BJ (cell line): ENCODE data around the gene CDR2. TPM values are rescaled to one million over a fixed set of nuclear protein-coding genes. Genes with fewer than 3 reads are reported as not detected.
"Not testable (repeated sequence)": the region's sequence is repeated elsewhere in the genome, so short reads cannot be mapped to it uniquely, and the experiment has no call there.

Source experiments
- CTCF ChIA-PET: fragments of 350-600 bp; formaldehyde crosslinking; extraction: SDS; loops from one replicate; lab custom pipeline; 2021; ENCODE audit warnings: antibody characterized with exemption, inconsistent platforms; lab: Yijun Ruan, JAX
- POLR2A ChIA-PET: fragments of 300-600 bp; sonication (Branson Sonifier 250); formaldehyde crosslinking; extraction: SDS; loops from one replicate; lab custom pipeline; 2021; ENCODE audit warnings: antibody characterized with exemption; lab: Charles Lee
- DNase-seq: peaks from one replicate; pipeline ENCODE4 v3.0.0-alpha.2; 2011; ENCODE audit warnings: low read depth
- H3K27me3 ChIP-seq: 2 replicates; pipeline ENCODE4 v1.6.0; 2011; ENCODE audit warnings: low read length; ENCODE audit not compliant: control insufficient read depth, insufficient read depth
- H3K36me3 ChIP-seq: 2 replicates; pipeline ENCODE4 v1.5.1; 2011; ENCODE audit warnings: low read length; ENCODE audit not compliant: control insufficient read depth, insufficient read depth
- H3K4me3 ChIP-seq: 2 replicates; pipeline ENCODE4 v1.5.1; 2011; ENCODE audit warnings: low read depth, mild to moderate bottlenecking, control low read depth, low read length
- CTCF ChIP-seq: IDR thresholded peaks from 2 replicates; pipeline ENCODE4 v1.5.1; 2011; ENCODE audit warnings: low read depth, mild to moderate bottlenecking, control low read depth, inconsistent platforms, low read length, moderate library complexity; ENCODE audit not compliant: insufficient read depth
- polyA plus RNA-seq: library from polyadenylated mRNA; depleted of rRNA; stranded (reverse); fragments of >200 nt; gene quantifications from 2 replicates; pipeline ENCODE4 v1.2.3, GENCODE V29; 2011

The CDR2 gene
- polyA plus RNA-seq, 1 experiment, result 41.5 TPM

- POLR2A ChIA-PET, result no interaction called here
- H3K36me3 ChIP-seq, result peaks cover 10% of the 10 kb centered on the region
Measured at GRCh38 chr16:22352723-22353122, 21.7 kb downstream of the CDR2 start.

GRCh38 chr16:22352140-22352539, 22.3 kb downstream of the CDR2 start:
- TF ChIP-seq CTCF, result no peak
- ChIA-PET CTCF (interaction anchor here (1.2 to 1.7 kb wide), 2 partner anchors 9 to 14 kb away, joined by 3 to 4 read pairs; no protein-coding TSS in a partner anchor), POLR2A (no interaction called here)
- DNase-seq, result no peak
- Histone ChIP-seq H3K27me3 (no peaks in the 10 kb centered on the region), H3K4me3 (no peak overlapping the region), H3K36me3 (peaks cover 14% of the 10 kb centered on the region)

More at GRCh38 chr16:22352723-22353122, 21.7 kb downstream of the CDR2 start:
- TF ChIP-seq CTCF, result no peak
- DNase-seq, result no peak
- no peak overlapping the region for H3K4me3 ChIP-seq
- CTCF ChIA-PET, result interaction anchor here (1.7 kb wide), 1 partner anchor 9 kb away, joined by 4 read pairs; no protein-coding TSS in a partner anchor
- H3K27me3 ChIP-seq, result no peaks in the 10 kb centered on the region

GRCh38 chr16:22351017-22351416, 23.4 kb downstream of the CDR2 start:
- CTCF ChIA-PET, result interaction anchor here (1.2 kb wide), 1 partner anchor 13 kb away, joined by 3 read pairs; no protein-coding TSS in a partner anchor
- H3K27me3 ChIP-seq, POLR2A ChIA-PET, H3K4me3 ChIP-seq, DNase-seq: not testable (repeated sequence)
- H3K36me3 ChIP-seq, result peaks cover 20% of the 10 kb centered on the region

GRCh38 chr16:22348291-22348690, 26.1 kb downstream of the CDR2 start:
- Histone ChIP-seq H3K27me3 (no peaks in the 10 kb centered on the region), H3K36me3 (peaks cover 20% of the 10 kb centered on the region), H3K4me3 (no peak overlapping the region)
- no peak for TF ChIP-seq CTCF
- no peak for DNase-seq
- ChIA-PET POLR2A (no interaction called here), CTCF (no interaction called here)

GRCh38 chr16:22347100-22347820, 27.2 kb downstream of the CDR2 start:
- no peak for TF ChIP-seq CTCF
- POLR2A ChIA-PET, result no interaction called here
- CTCF ChIA-PET, result no interaction called here
- Histone ChIP-seq H3K27me3 (no peaks in the 10 kb centered on the region), H3K4me3 (no peak overlapping the region), H3K36me3 (peaks cover 20% of the 10 kb centered on the region)
- no peak for DNase-seq
